C4-2B (cell line): Measurements from ENCODE around the gene PBX1.

ENCODE experiments used
- CTCF ChIP-seq: fragments of 450-650 bp; conservative IDR thresholded peaks from 2 replicates; pipeline ENCODE4 v1.5.1; 2017; ENCODE audit warnings: mild to moderate bottlenecking
- ZFX ChIP-seq: fragments of 450-650 bp; IDR thresholded peaks from 2 replicates; pipeline ENCODE4 v1.6.1; 2017

GRCh38 chr1:164726235-164726634 is 167.3 kb downstream of the PBX1 start:
- no peak for TF ChIP-seq CTCF
- TF ChIP-seq ZFX, result no peak
